ENCODE data around the gene NPAS3. TPM values are rescaled to one million over a fixed set of nuclear protein-coding genes. Genes with fewer than 3 reads are reported as not detected.

Gene NPAS3
- total and polyA plus RNA-seq, 8 donors = 0.23 to 2.8 (median 1.4) TPM

DNA sequence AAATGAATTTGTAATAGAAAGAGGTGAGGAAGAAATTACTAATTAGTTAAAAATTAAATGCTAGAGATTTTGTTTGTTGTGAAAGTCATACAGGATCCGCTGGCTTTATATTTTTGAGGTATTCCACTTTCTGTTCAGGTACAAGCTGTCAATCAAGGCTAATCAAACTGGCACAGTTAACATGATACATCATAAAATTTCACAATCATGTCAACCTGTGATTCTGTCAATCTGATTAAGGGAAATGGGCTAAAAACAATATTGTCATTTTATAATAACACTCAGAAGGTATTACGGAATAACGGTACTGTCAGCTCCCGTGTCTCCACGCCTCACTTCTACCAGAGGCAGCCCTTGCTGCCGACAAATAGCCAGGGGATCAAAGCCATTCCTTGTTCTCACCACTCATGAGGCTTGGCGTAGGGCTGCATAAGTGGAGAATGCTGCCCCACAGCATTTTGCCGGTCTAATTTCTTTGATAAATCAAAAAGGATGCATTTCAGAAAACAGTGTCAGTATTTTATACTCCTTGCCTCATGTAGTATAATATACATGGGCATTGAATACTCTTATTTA is 352.9 kb downstream of the NPAS3 start:
- Histone ChIP-seq H3K27me3 (no peaks in the 10 kb centered on the region), H3K4me1 (peaks cover 0 to 9% (median 0%) of the 10 kb centered on the region in 3 donors), H3K27ac (no peak overlapping the region), H3K9me3 (no peaks in the 10 kb centered on the region), H3K36me3 (no peaks in the 10 kb centered on the region), H3K4me3 (no peak overlapping the region)
- TF ChIP-seq, protein P1, sequence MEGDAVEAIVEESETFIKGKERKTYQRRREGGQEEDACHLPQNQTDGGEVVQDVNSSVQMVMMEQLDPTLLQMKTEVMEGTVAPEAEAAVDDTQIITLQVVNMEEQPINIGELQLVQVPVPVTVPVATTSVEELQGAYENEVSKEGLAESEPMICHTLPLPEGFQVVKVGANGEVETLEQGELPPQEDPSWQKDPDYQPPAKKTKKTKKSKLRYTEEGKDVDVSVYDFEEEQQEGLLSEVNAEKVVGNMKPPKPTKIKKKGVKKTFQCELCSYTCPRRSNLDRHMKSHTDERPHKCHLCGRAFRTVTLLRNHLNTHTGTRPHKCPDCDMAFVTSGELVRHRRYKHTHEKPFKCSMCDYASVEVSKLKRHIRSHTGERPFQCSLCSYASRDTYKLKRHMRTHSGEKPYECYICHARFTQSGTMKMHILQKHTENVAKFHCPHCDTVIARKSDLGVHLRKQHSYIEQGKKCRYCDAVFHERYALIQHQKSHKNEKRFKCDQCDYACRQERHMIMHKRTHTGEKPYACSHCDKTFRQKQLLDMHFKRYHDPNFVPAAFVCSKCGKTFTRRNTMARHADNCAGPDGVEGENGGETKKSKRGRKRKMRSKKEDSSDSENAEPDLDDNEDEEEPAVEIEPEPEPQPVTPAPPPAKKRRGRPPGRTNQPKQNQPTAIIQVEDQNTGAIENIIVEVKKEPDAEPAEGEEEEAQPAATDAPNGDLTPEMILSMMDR (IDR thresholded peaks at IDR 0.05) = no peak
- intact Hi-C loops (cut with DNase I) = no loop called here
- DNase-seq = no peak
- 89 to 93% methylated on average over 8 of the region's 8 CpGs for WGBS, 2 donors
- no peak for FAIRE-seq
- ATAC-seq = no peak

DNA sequence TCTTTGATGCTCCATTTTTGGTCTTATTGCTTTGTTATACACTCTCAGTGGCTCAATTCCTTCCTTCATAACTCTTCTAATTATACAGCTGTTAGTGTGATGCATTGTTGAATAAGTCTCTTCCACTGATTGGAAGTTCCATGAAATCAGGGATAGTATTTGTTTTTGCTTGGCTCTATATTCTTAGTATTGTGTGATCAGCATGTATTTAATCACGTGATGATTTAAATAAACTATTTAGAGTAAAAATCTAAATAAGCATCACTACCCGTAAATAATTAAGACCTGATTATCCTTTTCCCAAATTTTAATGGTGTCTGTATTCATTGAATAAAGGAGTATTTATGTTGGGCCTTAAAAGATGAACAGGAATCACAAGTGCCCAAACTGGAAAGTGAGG is 355.7 kb downstream of the NPAS3 start:
- WGBS, 2 donors = 84 to 89% methylated on average over 2 of the region's 2 CpGs
- H3K9me3 ChIP-seq = no peaks in the 10 kb centered on the region
- intact Hi-C loops (cut with DNase I) = no loop called here
- no peak overlapping the region for H3K4me3 ChIP-seq
- no peak for FAIRE-seq
- H3K36me3 ChIP-seq = no peaks in the 10 kb centered on the region
- TF ChIP-seq, protein P1 (IDR thresholded peaks at IDR 0.05) = no peak
- ATAC-seq = no peak
- H3K27me3 ChIP-seq = no peaks in the 10 kb centered on the region
- H3K4me1 ChIP-seq = no peaks in the 10 kb centered on the region
- DNase-seq = no peak
- no peak overlapping the region for H3K27ac ChIP-seq

DNA sequence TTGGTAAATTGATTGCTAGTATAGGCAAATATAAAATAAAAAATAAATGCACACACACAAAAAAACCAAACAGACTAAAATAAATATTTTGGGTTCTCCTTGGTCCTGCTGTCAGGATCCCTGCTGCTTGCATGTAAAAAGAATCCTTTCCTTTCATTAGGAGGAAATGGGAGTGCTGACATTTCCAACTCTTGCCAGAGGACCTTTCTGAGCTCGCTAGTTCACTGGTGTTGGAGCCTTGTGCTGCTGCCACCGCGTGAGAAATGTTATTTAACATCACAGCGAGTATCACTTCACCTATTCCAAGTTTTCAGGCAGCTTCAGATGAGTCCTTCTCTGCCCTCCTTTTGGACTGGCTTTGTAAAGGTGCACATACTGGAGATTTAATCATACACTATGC is 358.9 kb downstream of the NPAS3 start:
- ATAC-seq (no peak), DNase-seq (no peak), FAIRE-seq (no peak)
- Histone ChIP-seq H3K36me3 (no peaks in the 10 kb centered on the region), H3K27me3 (no peaks in the 10 kb centered on the region), H3K4me3 (no peak overlapping the region), H3K27ac (no peak overlapping the region), H3K4me1 (no peaks in the 10 kb centered on the region), H3K9me3 (no peaks in the 10 kb centered on the region)
- TF ChIP-seq, protein P1 (IDR thresholded peaks at IDR 0.05) = no peak
- WGBS, 2 donors = 51 to 59% methylated on average over 4 of the region's 4 CpGs
- intact Hi-C loops (cut with DNase I) = no loop called here

DNA sequence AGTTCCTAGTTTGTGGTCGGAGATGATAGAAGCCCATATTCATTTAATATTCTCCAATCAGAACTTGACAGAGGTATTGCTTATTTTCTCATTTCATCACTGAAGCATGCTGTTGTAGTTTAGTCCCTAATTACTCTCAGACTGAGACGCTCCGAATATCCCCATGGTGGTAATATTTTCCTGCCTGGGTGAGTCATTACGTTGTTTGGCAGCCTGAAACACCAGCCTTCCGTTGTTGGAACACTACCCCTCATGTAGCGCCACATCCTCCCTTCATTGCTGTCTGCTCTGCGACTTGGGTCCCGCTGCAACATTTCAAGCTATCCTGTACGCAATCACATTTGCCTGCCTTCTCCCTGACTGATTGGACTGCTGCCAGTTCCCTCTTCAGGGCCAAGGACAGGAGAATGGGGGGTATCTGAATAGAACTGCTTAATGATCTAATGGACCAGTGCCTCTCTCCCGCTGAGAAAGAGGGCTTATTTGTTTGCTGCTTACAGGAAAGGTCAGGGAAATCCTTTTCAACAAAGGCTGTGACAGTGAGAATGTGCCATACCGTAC is 369.1 kb downstream of the NPAS3 start:
- Histone ChIP-seq H3K27ac (no peak overlapping the region), H3K9me3 (no peaks in the 10 kb centered on the region), H3K27me3 (no peaks in the 10 kb centered on the region), H3K36me3 (no peaks in the 10 kb centered on the region), H3K4me1 (no peaks in the 10 kb centered on the region), H3K4me3 (no peak overlapping the region)
- DNase-seq (peak in 1 of 6 donors; percentile 15), ATAC-seq (peak in 3 of 4 donors; percentile 32 to 74 (median 60)), FAIRE-seq (no peak)
- TF ChIP-seq, protein P1 (IDR thresholded peaks at IDR 0.05) = no peak
- WGBS, 2 donors = 56 to 62% methylated on average over 11 of the region's 11 CpGs
- intact Hi-C loops (cut with DNase I) = no loop called here

DNA sequence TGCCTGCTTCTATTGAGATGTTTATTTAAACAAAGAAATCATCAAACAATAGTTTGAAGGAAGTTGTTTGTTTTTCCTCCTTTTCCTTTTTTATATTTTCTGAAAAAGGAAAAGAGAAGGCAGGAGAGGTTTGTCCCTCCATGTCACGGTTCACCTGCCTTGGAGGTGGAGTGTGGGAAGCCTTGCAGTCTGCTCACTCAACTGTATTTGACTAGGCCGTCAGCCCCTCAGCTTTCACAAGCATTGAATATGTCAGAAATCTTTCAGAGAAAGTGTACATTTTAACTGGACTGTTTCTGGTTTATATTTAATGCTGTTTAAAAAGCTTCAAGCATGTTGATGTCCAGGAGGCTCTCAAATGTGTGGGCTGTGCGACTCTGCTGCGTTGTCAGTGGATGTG is 370.4 kb downstream of the NPAS3 start:
- no peak for ATAC-seq
- DNase-seq = no peak
- 87 to 89% methylated on average over 4 of the region's 4 CpGs for WGBS, 2 donors
- Histone ChIP-seq H3K27me3 (no peaks in the 10 kb centered on the region), H3K4me3 (no peak overlapping the region), H3K9me3 (no peaks in the 10 kb centered on the region), H3K36me3 (no peaks in the 10 kb centered on the region), H3K4me1 (no peaks in the 10 kb centered on the region), H3K27ac (no peak overlapping the region)
- FAIRE-seq = no peak
- TF ChIP-seq, protein P1 (IDR thresholded peaks at IDR 0.05) = no peak
- intact Hi-C loops (cut with DNase I) = no loop called here

Measured in pancreas (tissue), 10 donors.